Left cardiac atrium (tissue), 4 donors: ENCODE results near the gene DGLUCY. TPM values are rescaled to one million over a fixed set of nuclear protein-coding genes. Genes with fewer than 3 reads are reported as not detected.
A peak's percentile ranks its signal among the peaks of the same experiment; 100 is the strongest.
"Not testable (repeated sequence)": the region's sequence is repeated elsewhere in the genome, so short reads cannot be mapped to it uniquely, and the experiment has no call there.

Source experiments
- ATAC-seq, 2 donors: fragments of 200-7000 bp; cut with Tn5 transposase; one replicate each; pipeline ENCODE4 v1.9.1; 2020; ENCODE audit warnings: mild to moderate bottlenecking in 2 of 2, moderate library complexity in 2 of 2
- DNase-seq: peaks from one replicate; pipeline ENCODE4 v3.0.0-alpha.2; 2020
- intact Hi-C, 2 donors: fragments of 100-400 bp; cut with DNase I; formaldehyde crosslinking; loops; one replicate each; pipeline versions ENCODE4 v1.14.1 to v1.15.1; 2022 to 2023
- total RNA-seq, 2 donors: library from RNA; stranded (reverse); fragmentation: NEBNext Ultra II Directional; extraction: Animal tissue kit (Norgen Biotek cat#: 25700); gene quantifications; one replicate each; pipeline ENCODE4 v1.2.1, GENCODE V29; 2021
- donor health status: DM: no; HTN: yes; CAD: no.
- donor health status: DM: no; HTN: yes; CAD: no; lungs with severe emphysema.
- donor health status: DM: yes; HTN: yes; CAD: no.
- donor health status: Dilated cardiomyopathy.

Gene DGLUCY
- total RNA-seq, 2 donors from 2014 or later, result 110 to 129 TPM

DNA sequence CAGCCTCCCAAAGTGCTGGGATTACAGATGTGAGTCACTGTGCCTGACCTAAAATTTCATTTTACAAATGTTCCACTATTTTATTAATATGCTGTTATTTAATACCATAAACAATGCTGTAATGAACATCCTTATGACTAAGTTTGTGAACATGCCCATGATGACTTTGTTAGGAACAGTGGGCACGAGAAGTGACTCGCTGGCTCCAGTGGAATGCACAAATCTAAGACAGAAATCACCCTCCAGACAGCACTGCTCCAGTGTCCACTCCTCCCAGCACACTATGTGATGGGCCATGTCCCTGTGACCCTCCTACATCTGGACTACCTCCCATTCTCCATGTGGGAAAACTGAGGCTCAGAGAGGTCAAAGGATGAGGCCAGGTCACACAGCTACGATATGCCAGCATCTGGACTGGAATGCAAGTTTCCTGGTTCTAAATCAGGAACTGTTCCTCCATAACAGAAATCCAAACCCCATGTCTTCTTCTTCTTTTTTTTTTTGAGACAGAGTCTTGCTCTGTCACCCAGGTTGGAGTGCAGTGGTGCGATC, 72.7 kb downstream of the DGLUCY start:
- intact Hi-C loops, result no loop called here
- DNase-seq (no peak), ATAC-seq (no peak)

DNA sequence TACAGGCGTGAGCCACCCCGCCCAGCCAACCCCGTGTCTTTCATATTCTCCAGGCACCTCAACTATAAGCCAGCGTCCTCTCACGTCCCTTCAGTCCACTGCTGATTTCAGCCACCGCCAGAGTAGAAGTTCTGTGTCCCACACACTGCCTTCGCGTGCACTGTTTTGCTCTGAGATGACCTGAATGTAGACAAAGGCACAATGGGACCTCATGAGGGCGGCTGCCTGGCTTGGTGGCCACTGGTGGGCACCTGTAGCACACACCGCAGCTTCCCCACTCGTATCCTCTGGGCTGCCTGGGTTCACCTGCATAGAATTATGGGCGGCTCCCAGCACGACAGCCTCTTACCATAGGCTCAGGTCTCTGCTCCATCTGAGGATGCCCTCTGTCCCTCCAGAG, 73.4 kb downstream of the DGLUCY start:
- intact Hi-C loops, result no loop called here
- ATAC-seq (no peak), DNase-seq (no peak)

DNA sequence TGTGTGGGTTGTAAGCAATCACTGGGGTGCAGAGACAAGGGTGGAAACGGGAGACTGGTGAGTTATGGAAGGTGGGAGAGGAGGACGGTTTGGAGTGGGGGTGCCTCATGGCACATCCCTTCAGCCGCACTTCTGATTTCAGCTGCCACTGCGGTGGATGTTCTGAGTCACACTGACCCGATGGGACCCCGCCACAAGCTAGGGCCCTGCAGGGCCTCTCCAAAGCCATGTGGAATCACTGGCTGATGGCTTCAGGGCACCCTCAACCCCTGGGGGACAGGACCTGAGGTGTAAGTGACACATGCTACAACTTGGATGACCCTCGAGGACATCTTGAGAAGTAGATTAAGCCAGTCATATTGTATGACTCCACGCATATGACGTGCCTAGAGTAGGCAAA, 77.0 kb downstream of the DGLUCY start:
- intact Hi-C loops, result no loop called here
- no peak for ATAC-seq
- no peak for DNase-seq

DNA sequence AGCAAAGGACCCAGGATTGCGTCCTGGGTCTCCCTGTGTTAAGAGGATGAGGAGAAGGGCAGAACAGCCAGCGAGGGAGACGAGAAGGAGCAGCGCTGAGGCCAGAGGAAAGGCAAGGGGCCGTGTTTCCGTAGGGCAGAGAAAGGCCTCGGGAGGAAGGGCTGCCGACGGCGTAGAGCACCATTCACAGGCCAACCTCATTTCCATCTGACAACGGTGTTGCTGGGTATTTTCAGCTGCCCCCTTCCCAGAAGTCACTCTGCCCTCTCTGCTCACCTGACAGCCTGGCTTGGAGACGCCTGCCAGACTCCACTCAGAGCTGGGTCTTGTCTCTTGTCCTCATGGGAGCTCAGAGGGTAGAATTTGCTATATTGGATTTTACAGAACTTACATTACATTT, 79.2 kb downstream of the DGLUCY start:
- DNase-seq (no peak), ATAC-seq (no peak)
- intact Hi-C loops, result no loop called here

DNA sequence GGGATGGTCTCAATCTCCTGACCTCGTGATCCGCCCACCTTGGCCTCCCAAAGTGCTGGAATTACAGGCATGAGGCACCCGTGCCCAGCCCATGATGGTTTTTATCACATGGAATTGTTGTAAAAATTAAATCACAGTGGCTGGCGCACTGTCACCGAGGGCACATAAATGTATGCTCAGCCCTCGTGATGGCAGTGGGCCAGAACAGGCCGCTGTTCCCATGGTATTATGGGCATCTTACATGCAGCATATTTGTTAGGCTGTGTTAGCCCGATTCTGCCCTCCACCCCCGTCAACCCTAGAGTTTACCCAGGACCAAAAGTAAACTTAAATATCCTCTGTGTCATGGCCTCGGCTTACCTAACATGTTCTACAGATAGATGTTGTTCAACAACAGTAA, 82.0 kb downstream of the DGLUCY start:
- ATAC-seq (no peak), DNase-seq (no peak)
- intact Hi-C loops, result no loop called here

DNA sequence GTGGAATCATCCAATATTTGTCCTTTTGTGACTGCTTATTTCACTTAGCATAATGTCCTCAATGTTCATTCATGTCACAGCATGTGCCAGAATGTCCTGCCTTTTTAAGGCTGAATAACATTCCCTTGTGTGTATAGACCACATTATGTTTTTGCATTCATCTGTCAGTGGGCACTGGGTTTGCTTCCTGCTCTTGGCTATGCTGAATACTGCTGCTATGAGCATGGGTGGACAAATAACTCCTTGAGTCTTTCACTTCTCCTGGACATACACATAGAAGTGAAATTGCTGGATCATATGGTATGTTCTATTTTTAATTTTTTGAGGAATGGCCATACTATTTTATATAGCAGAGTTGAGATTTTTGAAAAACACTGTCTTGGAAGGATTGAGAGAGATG, 83.8 kb downstream of the DGLUCY start:
- intact Hi-C loops, result no loop called here
- ATAC-seq, result no peak

DNA sequence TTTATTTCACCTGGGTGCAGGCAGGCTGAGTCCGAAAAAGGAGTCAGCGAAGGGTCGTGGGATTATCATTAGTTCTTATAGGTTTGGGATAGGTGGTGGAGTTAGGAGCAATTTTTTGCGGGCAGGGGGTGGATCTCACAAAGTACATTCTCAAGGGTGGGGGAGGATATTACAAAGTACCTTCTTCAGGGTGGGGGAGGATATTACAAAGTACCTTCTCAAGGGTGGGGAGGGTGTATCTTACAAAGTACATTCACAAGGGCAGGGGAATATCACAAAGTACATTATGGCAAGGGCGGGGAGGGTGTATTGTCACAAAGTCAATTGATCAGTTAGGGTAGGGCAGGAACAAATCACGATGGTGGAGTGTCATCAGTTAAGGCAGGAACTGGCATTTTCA, 86.9 kb downstream of the DGLUCY start:
- DNase-seq, intact Hi-C loops, ATAC-seq: not testable (repeated sequence)

More for the DNA sequence above, 83.8 kb downstream of the DGLUCY start:
- DNase-seq, result no peak

DNA sequence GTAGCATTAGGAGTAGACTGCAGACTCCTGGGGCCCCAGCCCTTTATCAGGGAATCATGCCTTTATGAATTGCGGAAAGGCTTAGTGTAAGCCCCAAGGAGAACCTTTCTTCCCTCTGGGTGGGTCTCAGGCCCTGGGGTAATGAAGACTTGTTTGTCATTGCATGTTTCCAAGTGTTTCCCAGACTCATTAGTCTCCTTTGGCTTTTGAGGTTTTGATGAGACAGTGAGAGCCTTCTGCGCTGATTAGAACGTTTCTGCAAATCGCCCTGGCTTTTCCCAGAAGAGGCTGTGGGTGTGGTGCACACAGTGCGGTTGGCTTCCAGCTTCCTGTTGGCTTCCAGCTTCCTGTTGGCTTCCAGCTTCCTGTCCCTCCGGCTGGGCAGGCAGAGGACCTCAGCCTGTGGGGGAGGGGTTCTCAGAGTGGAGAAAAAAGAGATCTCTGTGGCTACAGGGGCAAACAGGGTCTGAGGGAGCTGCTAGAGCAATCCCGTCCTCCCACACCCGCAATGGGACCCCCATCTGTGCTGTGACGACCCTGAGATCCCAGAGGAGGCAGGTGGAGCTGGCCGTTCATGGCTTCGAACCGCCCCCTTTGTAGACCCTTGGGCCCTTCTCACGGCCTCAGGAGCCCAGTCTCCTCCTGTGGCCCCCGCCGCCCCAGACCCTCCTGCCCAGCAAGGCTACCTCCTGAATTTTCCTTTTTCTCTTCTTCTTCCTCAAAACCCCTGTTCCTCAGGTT, 88.5 kb downstream of the DGLUCY start:
- DNase-seq (peak; percentile 83), ATAC-seq (peak; percentile 67 to 83)
- intact Hi-C loops, result no loop called here

DNA sequence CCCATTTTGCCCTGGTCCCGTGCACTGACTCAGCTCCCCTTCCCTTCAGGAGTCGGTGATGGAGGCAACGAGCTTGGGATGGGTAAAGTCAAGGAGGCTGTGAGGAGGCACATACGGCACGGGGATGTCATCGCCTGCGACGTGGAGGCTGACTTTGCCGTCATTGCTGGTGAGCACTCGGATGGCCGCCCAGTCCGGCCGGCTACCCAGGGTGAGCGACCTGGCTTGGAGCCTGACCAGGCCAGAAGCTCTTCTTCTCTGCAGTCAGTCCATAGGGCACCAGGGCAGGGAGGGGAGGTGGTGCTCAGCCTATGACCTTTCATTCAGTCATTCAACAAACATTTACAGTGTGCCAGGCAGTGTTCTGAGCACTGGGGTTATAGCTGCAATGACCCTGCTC, 90.8 kb downstream of the DGLUCY start:
- intact Hi-C loops, result no loop called here
- no peak for ATAC-seq
- DNase-seq, result no peak

DNA sequence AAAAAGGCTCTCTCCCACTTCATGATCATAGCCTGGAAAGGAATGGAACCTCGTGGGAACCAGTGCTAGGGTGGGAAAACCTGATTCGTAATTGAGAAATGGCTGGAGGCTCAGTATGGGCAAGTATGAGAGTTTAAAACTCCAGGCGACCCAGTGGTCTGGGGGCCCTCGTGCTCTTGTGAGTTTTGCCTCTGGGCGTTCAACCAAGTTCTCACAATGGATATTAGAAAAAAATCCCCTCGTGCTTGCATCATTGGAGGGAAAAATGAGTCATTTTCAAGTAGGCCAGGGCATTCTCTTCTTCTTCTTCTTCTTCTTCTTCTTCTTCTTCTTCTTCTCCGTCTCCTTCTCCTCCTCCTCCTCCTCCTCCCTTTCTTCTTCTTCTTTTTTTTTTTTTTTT, 91.6 kb downstream of the DGLUCY start:
- ATAC-seq (no peak), DNase-seq (no peak)
- intact Hi-C loops, result no loop called here

DNA sequence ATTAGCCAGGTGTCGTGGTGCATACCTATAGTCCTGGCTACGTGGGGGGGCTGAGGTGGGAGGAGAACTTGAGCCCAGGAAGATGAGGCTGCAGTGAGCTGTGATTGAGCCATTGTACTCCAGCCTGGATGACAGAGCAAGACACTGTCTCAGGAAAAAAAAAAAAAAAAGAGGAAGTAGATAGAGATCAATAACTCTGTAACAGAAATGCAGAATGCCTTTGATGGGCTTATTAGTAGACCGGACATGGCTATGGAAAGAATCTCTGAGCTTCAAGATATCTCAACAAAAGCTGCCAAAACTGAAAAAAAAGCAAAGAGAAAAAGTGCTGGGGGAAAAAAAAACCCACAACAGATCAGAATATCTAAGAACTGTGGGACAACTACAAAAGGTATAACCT, 93.1 kb downstream of the DGLUCY start:
- intact Hi-C loops, result no loop called here
- ATAC-seq, result no peak

DNA sequence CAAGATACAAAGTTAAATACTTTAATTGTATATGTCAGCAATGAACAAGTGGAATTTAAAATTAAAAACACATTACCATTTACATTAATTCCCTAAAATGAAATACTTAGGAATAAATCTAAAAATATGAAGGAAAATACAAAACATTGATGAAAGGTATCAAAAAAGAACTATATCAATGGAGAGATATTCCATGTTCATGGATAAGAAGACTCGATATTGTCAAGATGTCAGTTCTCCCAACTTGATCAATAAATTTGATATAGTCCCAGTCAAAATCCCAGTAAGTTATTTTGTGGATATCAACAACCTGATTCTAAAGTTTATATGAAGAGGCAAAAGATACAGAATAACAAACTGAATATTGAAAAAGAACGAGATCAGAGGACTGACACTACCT, 97.1 kb downstream of the DGLUCY start:
- DNase-seq (no peak), ATAC-seq (no peak)
- intact Hi-C loops, result no loop called here

More for the DNA sequence above, 93.1 kb downstream of the DGLUCY start:
- no peak for DNase-seq

DNA sequence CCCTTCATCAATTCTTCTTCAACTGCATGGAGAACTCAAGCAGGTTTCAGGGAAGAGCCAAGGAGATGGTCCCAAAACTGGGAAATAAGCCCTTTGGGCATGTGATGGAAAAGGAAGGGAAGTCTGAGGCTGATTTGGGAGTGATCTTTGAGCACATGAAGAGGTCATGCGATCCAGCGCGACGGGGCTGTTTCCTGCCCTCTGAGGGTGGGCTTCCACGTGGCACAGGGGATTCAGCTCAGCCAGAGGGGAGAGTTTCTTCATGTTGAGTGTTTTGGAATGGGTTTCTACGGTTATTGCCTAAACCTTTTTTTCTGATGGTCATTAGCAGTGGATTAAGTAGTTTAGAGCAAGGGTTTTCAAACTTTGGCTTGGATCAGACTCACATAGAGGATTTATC, 100.4 kb downstream of the DGLUCY start:
- ATAC-seq (no peak), DNase-seq (no peak)

DNA sequence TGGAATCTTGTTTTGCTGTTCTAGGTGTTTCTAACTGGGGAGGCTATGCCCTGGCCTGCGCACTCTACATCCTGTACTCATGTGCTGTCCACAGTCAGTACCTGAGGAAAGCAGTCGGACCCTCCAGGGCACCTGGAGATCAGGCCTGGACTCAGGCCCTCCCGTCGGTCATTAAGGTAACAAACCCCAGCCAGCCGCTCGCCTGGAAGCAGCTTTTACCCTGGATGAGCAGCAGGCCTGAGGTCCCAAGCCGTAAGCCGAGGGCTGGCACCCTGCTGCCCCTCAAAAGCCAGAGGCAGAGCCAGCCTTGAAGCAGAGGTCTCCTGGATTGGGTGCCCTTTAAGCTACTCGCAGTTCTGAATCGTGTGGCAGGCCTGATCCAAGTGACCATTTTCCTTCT, 101.5 kb downstream of the DGLUCY start:
- intact Hi-C loops, result no loop called here
- DNase-seq (no peak), ATAC-seq (no peak)

More for the DNA sequence above, 100.4 kb downstream of the DGLUCY start:
- intact Hi-C loops, result no loop called here

DNA sequence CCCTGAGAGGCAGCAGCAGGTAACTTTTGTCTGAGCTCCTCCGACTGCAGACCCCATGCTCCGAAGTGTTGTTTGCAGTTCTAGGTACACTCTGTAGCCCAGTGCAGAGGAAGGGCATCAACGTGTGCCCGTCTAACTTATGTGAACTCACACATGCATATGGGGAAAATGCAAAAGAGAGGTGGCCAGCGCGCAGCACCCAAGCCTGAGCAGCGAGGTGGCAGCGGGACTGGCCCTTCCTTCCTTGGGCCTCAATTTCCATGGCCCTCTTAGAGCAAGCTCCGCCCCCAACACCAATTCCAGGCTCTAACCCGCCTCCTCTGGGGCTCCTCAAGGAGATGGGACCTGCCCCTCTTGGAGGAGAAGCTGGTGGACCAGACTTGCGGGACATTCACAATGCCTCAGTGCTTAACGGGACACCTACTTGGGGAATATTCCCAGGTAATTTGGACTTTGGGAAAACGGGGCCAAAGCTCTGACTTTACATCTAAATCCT, 102.9 kb downstream of the DGLUCY start:
- ATAC-seq, result no peak
- no peak for DNase-seq
- intact Hi-C loops, result no loop called here

DNA sequence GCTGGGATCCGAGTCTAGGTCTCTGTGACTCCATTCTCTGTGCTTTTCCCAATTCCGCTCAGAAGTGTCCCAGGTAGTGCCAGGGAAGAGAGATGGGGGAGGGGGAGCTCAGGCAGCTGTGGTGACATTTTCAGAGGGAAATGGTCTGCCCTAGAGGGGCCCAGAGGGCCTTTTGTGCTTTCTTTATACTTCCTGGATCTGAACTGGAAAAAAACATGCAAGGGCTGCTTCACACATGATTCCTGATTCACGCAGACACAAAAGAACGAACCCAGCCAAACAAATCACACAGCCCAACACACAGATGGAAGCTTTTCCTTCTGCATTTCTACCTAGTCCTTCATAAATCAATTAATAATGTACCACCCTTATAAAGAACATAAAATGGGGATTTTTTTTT, 104.1 kb downstream of the DGLUCY start:
- intact Hi-C loops, result no loop called here
- ATAC-seq (no peak), DNase-seq (no peak)

DNA sequence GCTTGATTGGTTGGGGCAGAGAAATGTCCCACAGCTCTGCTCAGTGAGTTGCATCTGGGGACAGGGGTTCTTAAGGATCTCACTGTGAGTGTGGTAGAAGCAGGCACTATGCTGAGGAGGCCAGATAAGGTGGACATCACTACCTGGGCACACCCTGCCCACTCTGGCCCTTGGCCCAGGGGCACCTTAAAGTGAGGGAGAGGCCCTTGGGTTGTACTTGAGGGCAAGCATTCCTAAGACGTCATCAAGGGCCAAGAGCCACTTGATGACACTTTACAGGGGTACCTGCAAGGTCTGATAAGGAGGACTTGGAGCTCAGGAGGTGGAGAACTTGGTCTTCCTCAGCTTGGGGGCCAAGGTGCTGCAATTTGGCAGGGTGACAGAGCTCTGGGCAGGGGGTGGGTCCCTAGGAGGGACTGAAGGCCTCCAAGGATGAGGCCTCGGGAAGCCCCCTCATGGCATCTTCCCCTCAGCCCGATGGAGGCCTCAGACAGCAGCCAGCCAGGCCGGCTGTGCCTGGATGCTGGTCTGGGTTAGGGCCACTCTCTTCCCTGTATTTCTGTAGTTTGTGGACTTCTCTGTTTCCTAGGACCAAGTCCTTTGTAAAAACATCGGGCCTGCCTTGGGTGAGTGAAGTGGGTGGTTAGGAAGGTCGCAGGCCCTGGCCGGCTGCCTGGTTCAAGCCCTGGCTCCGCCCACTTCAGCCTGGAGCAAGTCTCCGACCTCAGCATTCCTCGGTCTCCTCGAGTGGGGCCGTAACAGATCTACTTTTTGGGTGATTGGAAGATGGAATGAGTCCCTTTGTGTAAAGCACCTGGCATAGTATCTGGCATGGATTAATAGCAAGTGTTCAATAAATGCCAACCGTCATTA, 105.9 kb downstream of the DGLUCY start:
- peak in 1 of 2 donors; percentile 52 for ATAC-seq
- intact Hi-C loops, result no loop called here
- no peak for DNase-seq

DNA sequence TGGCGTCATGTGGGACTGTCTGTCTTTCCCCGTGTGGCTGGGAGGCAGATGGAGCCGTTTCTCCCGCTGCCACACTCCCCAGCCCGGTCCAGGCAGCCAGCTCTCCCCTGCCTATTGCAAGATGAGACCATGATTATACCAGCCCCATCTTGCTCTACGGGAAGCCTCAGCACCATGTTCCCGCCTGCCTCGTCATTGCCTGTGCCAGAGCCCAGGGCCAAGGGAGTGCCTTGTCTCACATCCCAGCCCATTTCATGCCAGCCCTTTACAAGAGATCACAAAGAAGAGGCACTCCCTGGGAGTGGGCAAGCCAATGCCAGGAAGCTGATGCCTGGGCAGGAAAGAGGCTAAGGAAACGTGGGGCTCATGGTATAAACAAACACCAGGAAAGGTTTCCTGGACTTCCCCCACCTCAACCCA, 106.7 kb downstream of the DGLUCY start:
- intact Hi-C loops, result no loop called here
- ATAC-seq, result peak in 1 of 2 donors; percentile 19
- DNase-seq, result no peak

DNA sequence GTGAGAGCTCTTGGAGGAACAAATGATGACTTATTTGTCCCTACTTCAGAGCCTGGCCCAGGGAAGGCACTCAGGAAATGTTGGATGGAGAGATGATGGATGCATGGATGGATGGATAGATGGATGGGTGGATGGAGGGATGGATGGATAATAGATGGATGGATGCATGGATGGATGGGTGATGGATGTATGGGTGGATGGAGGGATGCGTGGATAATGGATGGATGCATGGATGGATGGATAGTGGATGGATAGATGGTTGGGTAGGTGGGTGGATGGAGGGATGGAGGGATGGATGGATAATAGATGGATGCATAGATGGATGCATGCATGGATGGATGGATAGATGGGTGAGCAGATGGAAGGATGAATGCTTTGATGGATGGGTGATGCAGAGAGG, 107.4 kb downstream of the DGLUCY start:
- intact Hi-C loops, result no loop called here

More for the DNA sequence above, 107.4 kb downstream of the DGLUCY start:
- DNase-seq (no peak), ATAC-seq (no peak)
